CD14-positive monocyte (primary cell): Measurements from ENCODE around the gene FAIM2. TPM values are rescaled to one million over a fixed set of nuclear protein-coding genes. Genes with fewer than 3 reads are reported as not detected.
A peak's percentile ranks its signal among the peaks of the same experiment; 100 is the strongest.

Experiments
- DNase-seq, 3 donors: peaks; one replicate each; pipeline ENCODE4 v3.0.0-alpha.2; 2011 to 2022
- H2AFZ ChIP-seq: 2 replicates; pipeline ENCODE4 v1.6.0; 2012; ENCODE audit warnings: mild to moderate bottlenecking, low read depth, low read length, inconsistent platforms; ENCODE audit not compliant: insufficient read depth, poor library complexity, severe bottlenecking
- H3K27ac ChIP-seq, 2 donors: 1 replicate in 1 of 2; 2 replicates in 1 of 2; pipeline ENCODE4 v1.5.1; 2012 to 2013; ENCODE audit warnings: low read length in 2 of 2, control low read depth in 1 of 2, inconsistent platforms in 1 of 2, low read depth in 1 of 2, mild to moderate bottlenecking in 1 of 2
- H3K27me3 ChIP-seq, 2 donors: one replicate each; pipeline versions ENCODE4 v1.6.0 to v1.6.1; 2011 to 2013; ENCODE audit warnings: low read length in 2 of 2; ENCODE audit not compliant: control insufficient read depth in 2 of 2, insufficient read depth in 2 of 2
- H3K36me3 ChIP-seq, 2 donors: replicated peaks in 1 of 2; 1 replicate in 1 of 2; 2 replicates in 1 of 2; pipeline versions ENCODE4 v1.5.1 to v1.6.1; 2012 to 2013; ENCODE audit warnings: low read length in 2 of 2, control low read depth in 1 of 2, inconsistent platforms in 1 of 2, mild to moderate bottlenecking in 1 of 2; ENCODE audit not compliant: insufficient read depth in 2 of 2, control insufficient read depth in 1 of 2
- H3K4me1 ChIP-seq, 2 donors: 1 replicate in 1 of 2; 2 replicates in 1 of 2; pipeline versions ENCODE4 v1.5.1 to v1.6.1; 2012 to 2013; ENCODE audit warnings: low read length in 2 of 2, control low read depth in 1 of 2, inconsistent platforms in 1 of 2, mild to moderate bottlenecking in 1 of 2, moderate library complexity in 1 of 2; ENCODE audit not compliant: insufficient read depth in 2 of 2, control insufficient read depth in 1 of 2
- H3K4me2 ChIP-seq: replicated peaks from 2 replicates; pipeline ENCODE3; 2012; ENCODE audit warnings: low read length, moderate library complexity, mild to moderate bottlenecking; ENCODE audit not compliant: poor library complexity, severe bottlenecking; ENCODE audit errors: extremely low read depth
- H3K4me3 ChIP-seq, 3 experiments: fragments of 200-600 bp in 1 of 3; sonication (generic) in 1 of 3; replicated peaks in 1 of 3; 1 replicate in 2 of 3; 2 replicates in 1 of 3; pipeline ENCODE4 v1.5.1; 2011 to 2013; ENCODE audit warnings: low read length in 3 of 3, mild to moderate bottlenecking in 3 of 3, control low read depth in 2 of 3, low read depth in 2 of 3, inconsistent platforms in 1 of 3, moderate library complexity in 1 of 3
- H3K79me2 ChIP-seq: 2 replicates; pipeline ENCODE4 v1.6.0; 2012; ENCODE audit warnings: mild to moderate bottlenecking, control low read depth, inconsistent platforms, low read length, moderate library complexity; ENCODE audit not compliant: insufficient read depth
- H3K9ac ChIP-seq: 2 replicates; pipeline ENCODE4 v1.6.0; 2017; ENCODE audit warnings: low read length, mild to moderate bottlenecking; ENCODE audit not compliant: insufficient read depth, poor library complexity, severe bottlenecking
- H3K9me3 ChIP-seq, 2 donors: replicated peaks in 1 of 2; 1 replicate in 1 of 2; 2 replicates in 1 of 2; pipeline versions ENCODE4 v1.5.1 to v1.6.1; 2012 to 2013; ENCODE audit warnings: low read length in 2 of 2, control low read depth in 1 of 2; ENCODE audit not compliant: control insufficient read depth in 1 of 2, insufficient read depth in 1 of 2
- H4K20me1 ChIP-seq: 2 replicates; pipeline ENCODE4 v1.6.0; 2012; ENCODE audit warnings: mild to moderate bottlenecking, low read length, control low read depth, moderate library complexity; ENCODE audit not compliant: insufficient read depth
- H3K27ac Mint-ChIP-seq, 7 donors: one replicate each; pipeline ENCODE4 v1.8.0; 2020; ENCODE audit warnings: mild to moderate bottlenecking in 7 of 7, mixed read lengths in 7 of 7, moderate library complexity in 6 of 7, inconsistent platforms in 2 of 7
- H3K27me3 Mint-ChIP-seq, 3 donors: one replicate each; pipeline ENCODE4 v1.8.0; 2021 to 2022; ENCODE audit warnings: low read depth in 3 of 3, mild to moderate bottlenecking in 3 of 3, mixed read lengths in 3 of 3, moderate library complexity in 3 of 3, inconsistent platforms in 1 of 3
- H3K36me3 Mint-ChIP-seq, 2 donors: one replicate each; pipeline ENCODE4 v1.8.0; 2020; ENCODE audit warnings: mixed read lengths in 2 of 2, inconsistent platforms in 1 of 2, mild to moderate bottlenecking in 1 of 2
- H3K4me1 Mint-ChIP-seq: one replicate; pipeline ENCODE4 v1.8.0; 2020; ENCODE audit warnings: mild to moderate bottlenecking, mixed read lengths
- H3K4me3 Mint-ChIP-seq, 2 donors: one replicate each; pipeline ENCODE4 v1.8.0; 2020; ENCODE audit warnings: mild to moderate bottlenecking in 2 of 2, mixed read lengths in 2 of 2, moderate library complexity in 1 of 2
- H3K9me3 Mint-ChIP-seq, 7 donors: one replicate each; pipeline ENCODE4 v1.8.0; 2020 to 2022; ENCODE audit warnings: mixed read lengths in 7 of 7, mild to moderate bottlenecking in 6 of 7, moderate library complexity in 6 of 7, inconsistent platforms in 2 of 7
- WGBS: methylation state at CpG from one replicate; pipeline ENCODE4 v1.1.5; 2013; ENCODE audit warnings: missing lambda C conversion rate; ENCODE audit not compliant: insufficient coverage; 5-methylcytosine and 5-hydroxymethylcytosine counted together
- intact Hi-C, 2 donors: fragments of 100-400 bp; cut with micrococcal nuclease; formaldehyde crosslinking; loops; one replicate each; pipeline versions ENCODE4 v1.15.0 to v1.15.1; 2023
- polyA plus RNA-seq, 3 donors: library from polyadenylated mRNA; depleted of rRNA in 1 of 3; unstranded in 2 of 3; stranded (reverse) in 1 of 3; fragments of 300-500 nt in 2 of 3; fragments of >200 nt in 1 of 3; fragmentation: Illumina TruSeq in 2 of 3; gene quantifications; 1 replicate in 2 of 3; 2 replicates in 1 of 3; pipeline ENCODE4 v1.2.3, GENCODE V29; 2012 to 2021
- TF ChIP-seq, protein P1 (sequence below): fragments of 200-600 bp; IDR thresholded peaks from one replicate; pipeline ENCODE4 v1.8.0; 2022; ENCODE audit warnings: antibody characterized with exemption, mild to moderate bottlenecking

Gene FAIM2
- polyA plus RNA-seq, 3 donors = not detected

DNA sequence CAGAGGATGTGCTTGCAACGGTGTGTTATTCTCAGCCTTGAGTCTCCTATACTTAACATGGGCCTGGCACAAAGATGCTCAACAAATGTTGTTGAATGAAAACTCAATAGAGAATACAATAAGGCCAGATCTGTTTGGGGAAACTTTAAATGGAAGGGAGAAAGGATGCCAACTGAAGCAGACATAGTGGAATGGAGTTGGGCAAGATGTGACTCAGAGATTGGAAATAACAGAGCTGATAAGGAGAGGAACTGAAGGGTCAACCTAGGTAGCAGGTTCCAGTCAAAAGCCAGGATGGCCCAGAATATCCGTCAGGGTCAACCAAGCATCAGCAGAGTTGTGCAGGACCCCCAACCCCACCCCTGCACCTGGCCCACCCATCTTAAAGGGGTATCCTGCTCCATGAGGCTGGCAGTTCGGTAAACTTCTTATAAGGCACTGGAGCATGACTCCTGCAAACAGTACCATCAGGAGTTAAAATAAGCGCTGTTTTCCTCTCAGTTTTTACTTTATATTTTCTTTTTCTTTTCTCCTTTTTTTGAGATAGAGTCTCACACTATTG is 59.7 kb downstream of the FAIM2 start:
- Histone ChIP-seq H3K9me3 (no peaks in the 10 kb centered on the region), H3K4me2 (no peak overlapping the region), H3K9ac (no peak overlapping the region), H4K20me1 (peaks cover 4% of the 10 kb centered on the region), H3K27ac (no peak overlapping the region), H3K4me3 (no peak overlapping the region), H3K79me2 (peaks cover 4% of the 10 kb centered on the region), H3K36me3 (no peaks in the 10 kb centered on the region), H2AFZ (peak overlapping the region; percentile 91), H3K4me1 (peaks cover 17 to 25% of the 10 kb centered on the region in 2 donors), H3K27me3 (peaks cover 9 to 13% of the 10 kb centered on the region in 2 donors)
- peak in 1 of 3 donors; percentile 25 for DNase-seq
- Mint-ChIP-seq H3K27ac (peak overlapping the region in 1 of 7 donors; percentile 8), H3K36me3 (no peaks in the 10 kb centered on the region), H3K27me3 (peaks cover 9 to 12% (median 10%) of the 10 kb centered on the region in 3 donors), H3K9me3 (peaks cover 0 to 3% (median 0%) of the 10 kb centered on the region in 7 donors), H3K4me1 (peaks cover 29% of the 10 kb centered on the region), H3K4me3 (no peak overlapping the region)
- intact Hi-C loops = no loop called here
- TF ChIP-seq, protein P1, sequence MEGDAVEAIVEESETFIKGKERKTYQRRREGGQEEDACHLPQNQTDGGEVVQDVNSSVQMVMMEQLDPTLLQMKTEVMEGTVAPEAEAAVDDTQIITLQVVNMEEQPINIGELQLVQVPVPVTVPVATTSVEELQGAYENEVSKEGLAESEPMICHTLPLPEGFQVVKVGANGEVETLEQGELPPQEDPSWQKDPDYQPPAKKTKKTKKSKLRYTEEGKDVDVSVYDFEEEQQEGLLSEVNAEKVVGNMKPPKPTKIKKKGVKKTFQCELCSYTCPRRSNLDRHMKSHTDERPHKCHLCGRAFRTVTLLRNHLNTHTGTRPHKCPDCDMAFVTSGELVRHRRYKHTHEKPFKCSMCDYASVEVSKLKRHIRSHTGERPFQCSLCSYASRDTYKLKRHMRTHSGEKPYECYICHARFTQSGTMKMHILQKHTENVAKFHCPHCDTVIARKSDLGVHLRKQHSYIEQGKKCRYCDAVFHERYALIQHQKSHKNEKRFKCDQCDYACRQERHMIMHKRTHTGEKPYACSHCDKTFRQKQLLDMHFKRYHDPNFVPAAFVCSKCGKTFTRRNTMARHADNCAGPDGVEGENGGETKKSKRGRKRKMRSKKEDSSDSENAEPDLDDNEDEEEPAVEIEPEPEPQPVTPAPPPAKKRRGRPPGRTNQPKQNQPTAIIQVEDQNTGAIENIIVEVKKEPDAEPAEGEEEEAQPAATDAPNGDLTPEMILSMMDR = no peak
- WGBS = 100% methylated on average over 4 of the region's 4 CpGs

DNA sequence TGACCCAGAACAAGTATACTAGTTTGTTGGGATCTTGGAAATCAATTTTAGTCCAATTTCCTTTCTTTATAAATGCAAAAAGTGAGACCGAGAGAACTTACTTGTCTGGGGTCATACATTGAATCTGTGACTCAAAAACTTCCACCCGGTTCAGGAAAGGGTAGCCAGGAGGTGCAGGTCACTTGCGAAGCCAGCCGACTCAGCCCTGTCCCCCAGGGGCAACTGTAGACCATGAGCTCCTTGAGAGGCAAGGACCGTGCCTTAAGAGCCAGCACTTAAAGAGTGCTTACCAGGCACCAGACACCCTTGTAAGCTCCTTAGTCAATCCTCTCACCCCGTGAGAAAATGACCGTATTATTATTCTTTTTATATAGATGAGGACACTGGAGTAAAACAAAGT is 60.3 kb downstream of the FAIM2 start:
- peaks cover 29% of the 10 kb centered on the region for H3K4me1 Mint-ChIP-seq
- peak overlapping the region; percentile 89 to 93 for H3K4me3 Mint-ChIP-seq
- H3K79me2 ChIP-seq = peaks cover 4% of the 10 kb centered on the region
- WGBS = 95% methylated on average over 4 of the region's 7 CpGs
- no peaks in the 10 kb centered on the region for H3K9me3 ChIP-seq
- peaks cover 0 to 3% (median 0%) of the 10 kb centered on the region in 7 donors for H3K9me3 Mint-ChIP-seq
- H4K20me1 ChIP-seq = peaks cover 4% of the 10 kb centered on the region
- no peaks in the 10 kb centered on the region for H3K36me3 ChIP-seq
- H3K4me1 ChIP-seq = peaks cover 17 to 25% of the 10 kb centered on the region in 2 donors
- peaks cover 4 to 9% (median 5%) of the 10 kb centered on the region in 3 donors for H3K27me3 Mint-ChIP-seq
- intact Hi-C loops = no loop called here
- H2AFZ ChIP-seq = peak overlapping the region; percentile 91
- peak overlapping the region; percentile 90 to 97 (median 95) for H3K27ac Mint-ChIP-seq
- peaks cover 4 to 7% of the 10 kb centered on the region in 2 donors for H3K27me3 ChIP-seq
- TF ChIP-seq, protein P1 = no peak
- no peak for DNase-seq
- H3K9ac ChIP-seq = peak overlapping the region; percentile 81
- H3K4me2 ChIP-seq = peak overlapping the region; percentile 89
- H3K36me3 Mint-ChIP-seq = peaks cover 0 to 4% of the 10 kb centered on the region in 2 donors
- H3K27ac ChIP-seq = peak overlapping the region; percentile 88 to 93
- H3K4me3 ChIP-seq = peak overlapping the region; percentile 50 to 81 (median 63)
